HUES6 (cell line): ENCODE measurements around the gene MMP24OS.
A peak's percentile ranks its signal among the peaks of the same experiment; 100 is the strongest.

Experiments
- H3K27ac ChIP-seq: 2 replicates; pipeline ENCODE4 v1.7.0; 2013; ENCODE audit warnings: low read depth, mild to moderate bottlenecking, low read length, inconsistent platforms
- H3K27me3 ChIP-seq: 2 replicates; pipeline ENCODE4 v1.6.1; 2013; ENCODE audit warnings: low read length; ENCODE audit not compliant: control insufficient read depth, insufficient read depth
- H3K36me3 ChIP-seq: 2 replicates; pipeline ENCODE4 v1.6.1; 2013; ENCODE audit warnings: low read length; ENCODE audit not compliant: control insufficient read depth, insufficient read depth
- H3K4me1 ChIP-seq: 2 replicates; pipeline ENCODE4 v1.6.1; 2013; ENCODE audit warnings: low read length; ENCODE audit not compliant: control insufficient read depth, insufficient read depth
- H3K4me3 ChIP-seq: 2 replicates; pipeline ENCODE4 v1.5.1; 2013; ENCODE audit warnings: low read depth, low read length
- H3K9ac ChIP-seq: one replicate; pipeline ENCODE4 v1.6.1; 2013; ENCODE audit warnings: mild to moderate bottlenecking, low read length
- H3K9me3 ChIP-seq: 2 replicates; pipeline ENCODE4 v1.6.1; 2013; ENCODE audit warnings: low read depth, low read length; ENCODE audit not compliant: control insufficient read depth, insufficient read depth

Gene MMP24OS

DNA sequence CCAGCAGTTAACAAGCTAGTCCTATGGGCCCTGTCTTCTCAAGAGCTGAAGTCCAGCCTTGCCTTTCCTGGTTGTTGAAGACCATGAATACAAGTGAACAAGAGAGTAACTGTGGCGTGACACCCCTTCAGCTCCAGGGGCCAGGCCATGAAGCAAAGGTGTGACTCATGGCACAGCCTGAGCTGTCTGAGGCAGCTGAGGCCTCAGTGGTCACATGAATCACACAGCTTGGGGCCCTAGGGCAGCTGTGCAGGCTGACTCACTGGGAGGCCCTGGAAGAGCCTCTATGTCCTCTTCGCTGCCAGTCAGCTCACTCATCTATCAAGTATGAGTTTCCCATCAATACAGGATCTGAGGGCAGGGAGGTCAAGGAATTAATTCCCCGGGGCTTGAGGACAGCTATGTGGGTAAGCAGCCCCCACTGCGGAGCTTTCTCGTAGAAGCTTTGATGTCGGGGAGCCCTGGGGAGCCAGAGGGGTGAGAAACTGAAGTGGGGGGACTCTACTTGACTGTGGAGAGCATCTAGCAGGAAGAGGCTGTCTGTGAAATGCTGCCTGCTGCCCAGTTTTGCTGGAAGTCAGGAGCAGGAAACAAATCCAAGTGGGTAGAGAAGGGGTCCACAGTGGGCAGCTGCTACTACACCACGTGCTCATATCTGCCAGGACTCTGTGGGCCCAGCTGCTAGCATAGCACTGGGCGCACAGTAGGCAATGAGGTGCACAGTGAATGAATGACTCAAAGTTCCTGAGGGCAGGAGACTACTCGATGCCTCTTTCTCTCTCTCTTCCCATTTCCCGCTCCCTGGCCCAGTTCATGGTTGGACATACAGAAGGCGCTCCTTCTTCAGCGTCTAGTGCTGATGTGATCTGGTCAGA is 28.0 kb upstream of the MMP24OS start:
- H3K9me3 ChIP-seq = no peaks in the 10 kb centered on the region
- H3K36me3 ChIP-seq = peaks cover 13% of the 10 kb centered on the region; the same call in 1 of the 2 replicates
- H3K4me3 ChIP-seq = no peak overlapping the region
- H3K4me1 ChIP-seq = peaks cover 21% of the 10 kb centered on the region
- no peak overlapping the region for H3K27ac ChIP-seq
- no peaks in the 10 kb centered on the region for H3K27me3 ChIP-seq
- H3K9ac ChIP-seq = no peak overlapping the region

DNA sequence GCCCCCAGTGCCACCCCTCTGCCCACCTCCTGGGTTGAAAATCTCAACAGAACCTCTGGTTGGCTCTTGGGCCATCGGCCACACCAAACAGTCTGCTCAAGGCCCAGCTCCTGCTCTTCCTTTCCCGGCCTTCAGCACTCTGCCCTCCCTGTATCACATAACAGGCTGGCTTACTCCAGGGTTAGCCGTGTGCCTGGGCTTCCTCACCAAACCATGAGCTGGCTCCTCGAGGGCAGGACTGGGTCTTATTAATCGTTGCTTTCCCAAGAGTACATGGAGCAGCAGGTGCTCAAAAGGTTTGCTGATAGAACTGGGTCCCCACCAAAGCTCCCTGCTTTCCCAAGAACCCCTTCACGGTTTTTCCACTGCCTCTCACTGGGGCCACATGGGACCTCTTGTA is 27.0 kb upstream of the MMP24OS start:
- no peak overlapping the region for H3K27ac ChIP-seq
- peaks cover 20% of the 10 kb centered on the region for H3K4me1 ChIP-seq
- H3K9ac ChIP-seq = no peak overlapping the region

GRCh38 chr20:35303735-35304491 is 26.0 kb upstream of the MMP24OS start:
- Histone ChIP-seq H3K4me3 (peak overlapping the region; percentile 42), H3K9me3 (no peaks in the 10 kb centered on the region), H3K9ac (no peak overlapping the region), H3K4me1 (peaks cover 20% of the 10 kb centered on the region), H3K27ac (no peak overlapping the region), H3K27me3 (no peaks in the 10 kb centered on the region), H3K36me3 (peaks cover 9% of the 10 kb centered on the region; the same call in 1 of the 2 replicates)

More for the DNA sequence above, 27.0 kb upstream of the MMP24OS start:
- H3K27me3 ChIP-seq = no peaks in the 10 kb centered on the region
- peaks cover 13% of the 10 kb centered on the region; the same call in 1 of the 2 replicates for H3K36me3 ChIP-seq
- H3K9me3 ChIP-seq = no peaks in the 10 kb centered on the region
- no peak overlapping the region for H3K4me3 ChIP-seq

GRCh38 chr20:35303382-35303734 is 25.4 kb upstream of the MMP24OS start:
- Histone ChIP-seq H3K9me3 (no peaks in the 10 kb centered on the region), H3K27ac (no peak overlapping the region), H3K4me1 (peaks cover 20% of the 10 kb centered on the region), H3K27me3 (no peaks in the 10 kb centered on the region), H3K4me3 (no peak overlapping the region), H3K36me3 (peaks cover 9% of the 10 kb centered on the region; the same call in 1 of the 2 replicates), H3K9ac (no peak overlapping the region)

DNA sequence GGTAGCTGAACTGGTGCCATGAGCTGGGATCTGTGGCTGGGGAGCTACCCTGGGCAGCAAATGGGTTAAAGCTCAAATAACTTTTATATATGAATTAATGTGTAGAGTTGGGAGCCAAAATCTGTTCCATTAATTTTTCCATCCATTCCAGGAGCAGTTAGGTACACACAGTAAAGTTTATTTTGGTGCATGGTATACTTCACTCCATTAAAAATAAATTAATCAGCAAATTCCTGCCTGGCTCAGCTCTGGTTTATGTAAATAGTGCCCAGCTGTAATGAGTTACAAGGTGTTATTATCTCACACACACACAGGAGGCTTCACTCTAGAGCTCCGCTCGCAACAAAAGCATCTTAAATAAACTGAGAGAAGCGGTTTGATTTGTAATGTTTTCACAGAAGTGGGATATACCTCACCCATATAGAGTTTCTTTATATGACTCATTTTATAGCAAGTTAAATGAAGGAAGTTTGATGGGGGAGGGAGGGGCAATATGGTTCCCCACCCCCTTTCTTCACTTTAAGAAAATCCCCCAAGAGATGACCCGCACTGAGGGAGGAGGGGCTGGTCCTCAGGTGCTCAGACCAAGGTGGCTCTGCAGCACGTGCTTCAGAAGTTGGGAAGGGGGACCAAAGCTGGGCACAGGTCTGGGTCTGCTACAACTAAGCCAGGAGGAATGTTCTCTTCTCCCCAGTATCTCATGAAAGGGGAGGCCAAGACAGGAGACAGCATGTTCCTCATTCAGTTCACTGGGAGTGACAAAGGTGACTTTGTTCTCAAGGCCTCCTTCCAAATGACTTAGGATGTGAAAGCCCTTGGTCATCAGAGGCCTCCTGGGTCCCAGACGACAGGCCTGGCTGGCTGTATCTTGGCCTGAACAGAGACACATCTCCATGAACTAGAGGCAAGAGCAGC is 24.8 kb upstream of the MMP24OS start:
- Histone ChIP-seq H3K27ac (no peak overlapping the region), H3K4me1 (peaks cover 18% of the 10 kb centered on the region), H3K9ac (no peak overlapping the region), H3K36me3 (peaks cover 9% of the 10 kb centered on the region; the same call in 1 of the 2 replicates), H3K4me3 (no peak overlapping the region), H3K27me3 (no peaks in the 10 kb centered on the region), H3K9me3 (no peaks in the 10 kb centered on the region)

DNA sequence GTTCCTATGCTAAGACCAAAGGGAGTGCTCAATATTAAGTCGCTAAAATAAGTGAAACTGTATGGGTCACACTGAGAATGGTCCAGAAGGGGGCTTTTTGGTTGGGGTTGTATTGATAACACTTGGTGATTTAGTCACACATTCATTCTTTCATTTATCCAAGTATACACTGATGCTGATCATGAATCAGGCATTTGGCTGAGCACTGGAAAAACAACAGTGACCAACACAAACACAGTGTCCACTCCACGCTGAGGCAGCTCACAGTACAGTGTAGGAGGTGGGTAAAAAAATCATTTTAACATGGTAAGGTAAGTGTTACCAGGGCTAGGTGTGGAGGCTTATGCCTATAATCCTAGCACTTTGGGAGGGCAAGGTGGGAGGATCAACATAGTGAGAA is 23.5 kb upstream of the MMP24OS start:
- Histone ChIP-seq H3K4me1 (peaks cover 14% of the 10 kb centered on the region), H3K9me3 (no peaks in the 10 kb centered on the region), H3K27ac (no peak overlapping the region), H3K4me3 (no peak overlapping the region), H3K36me3 (peaks cover 8% of the 10 kb centered on the region; the same call in 1 of the 2 replicates), H3K9ac (no peak overlapping the region), H3K27me3 (no peaks in the 10 kb centered on the region)

- Histone ChIP-seq H3K4me1 (peaks cover 14% of the 10 kb centered on the region), H3K9ac (no peak overlapping the region), H3K4me3 (no peak overlapping the region), H3K36me3 (peaks cover 5% of the 10 kb centered on the region; the same call in 1 of the 2 replicates), H3K27ac (no peak overlapping the region), H3K9me3 (no peaks in the 10 kb centered on the region), H3K27me3 (no peaks in the 10 kb centered on the region)
Measured at GRCh38 chr20:35300469-35301262, 22.7 kb upstream of the MMP24OS start.

GRCh38 chr20:35299780-35300179 is 21.9 kb upstream of the MMP24OS start:
- no peak overlapping the region for H3K27ac ChIP-seq
- peaks cover 9% of the 10 kb centered on the region for H3K4me1 ChIP-seq
- no peaks in the 10 kb centered on the region for H3K9me3 ChIP-seq

DNA sequence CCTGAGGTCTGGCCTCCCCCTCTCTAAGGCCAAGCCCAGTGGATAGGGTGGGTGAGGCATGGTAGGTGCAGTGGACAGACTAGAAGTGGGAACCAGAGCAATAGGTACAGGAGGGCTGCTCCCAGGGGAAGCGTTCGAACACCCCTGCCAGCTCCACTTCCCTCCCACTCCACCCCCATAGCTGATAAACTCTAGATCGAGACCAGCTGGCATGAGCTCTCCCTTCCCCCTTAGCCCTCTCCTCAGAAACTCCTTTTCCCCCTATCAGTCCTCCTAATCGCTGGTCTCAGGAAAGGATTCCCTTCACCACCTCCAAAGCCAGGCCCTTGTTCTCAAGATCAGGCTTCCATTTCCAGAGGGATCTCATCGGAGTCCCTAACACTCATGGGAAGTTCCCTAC is 20.3 kb upstream of the MMP24OS start:
- Histone ChIP-seq H3K4me1 (no peaks in the 10 kb centered on the region), H3K36me3 (peaks cover 4% of the 10 kb centered on the region; the same call in 1 of the 2 replicates)

More at GRCh38 chr20:35299780-35300179, 21.9 kb upstream of the MMP24OS start:
- no peak overlapping the region for H3K4me3 ChIP-seq
- peaks cover 5% of the 10 kb centered on the region; the same call in 1 of the 2 replicates for H3K36me3 ChIP-seq
- H3K27me3 ChIP-seq = no peaks in the 10 kb centered on the region
- H3K9ac ChIP-seq = no peak overlapping the region

GRCh38 chr20:35297740-35298139 is 19.8 kb upstream of the MMP24OS start:
- H3K27me3 ChIP-seq = no peaks in the 10 kb centered on the region; the same call in 1 of the 2 replicates
- no peak overlapping the region for H3K4me3 ChIP-seq
- H3K27ac ChIP-seq = no peak overlapping the region
- H3K36me3 ChIP-seq = no peaks in the 10 kb centered on the region
- no peaks in the 10 kb centered on the region for H3K9me3 ChIP-seq
- H3K9ac ChIP-seq = no peak overlapping the region
- no peaks in the 10 kb centered on the region for H3K4me1 ChIP-seq

More for the DNA sequence above, 20.3 kb upstream of the MMP24OS start:
- H3K4me3 ChIP-seq = no peak overlapping the region
- H3K9ac ChIP-seq = no peak overlapping the region
- no peaks in the 10 kb centered on the region for H3K9me3 ChIP-seq
- no peaks in the 10 kb centered on the region; the same call in 1 of the 2 replicates for H3K27me3 ChIP-seq
- no peak overlapping the region for H3K27ac ChIP-seq
